Tibial artery (tissue), 4 donors: Measurements from ENCODE around the gene TMEM255B.

Experiments
- DNase-seq, 2 donors: peaks; one replicate each; pipeline ENCODE4 v3.0.0-alpha.2; 2019
- H3K27ac ChIP-seq, 2 donors: fragments of 200-600 bp; sonication (generic) in 1 of 2; 1 replicate in 1 of 2; 2 replicates in 1 of 2; pipeline ENCODE4 v1.5.1; 2018 to 2019; ENCODE audit warnings: mild to moderate bottlenecking in 1 of 2
- H3K27me3 ChIP-seq, 2 donors: fragments of 200-600 bp; sonication (generic) in 1 of 2; one replicate each; pipeline versions ENCODE4 v1.5.1 to v1.6.0; 2016 to 2019
- H3K36me3 ChIP-seq, 3 donors: fragments of 200-600 bp; sonication (generic) in 2 of 3; one replicate each; pipeline ENCODE4 v1.5.1; 2016 to 2019; ENCODE audit warnings: mild to moderate bottlenecking in 2 of 3
- H3K4me1 ChIP-seq, 4 donors: fragments of 200-600 bp; sonication (generic) in 2 of 4; 1 replicate in 3 of 4; 2 replicates in 1 of 4; pipeline ENCODE4 v1.5.1; 2016 to 2019
- H3K4me3 ChIP-seq, 2 donors: fragments of 200-600 bp; sonication (generic) in 1 of 2; 1 replicate in 1 of 2; 2 replicates in 1 of 2; pipeline ENCODE4 v1.5.1; 2018 to 2019; ENCODE audit warnings: mild to moderate bottlenecking in 2 of 2
- H3K9me3 ChIP-seq, 3 donors: fragments of 200-600 bp; sonication (generic) in 1 of 3; one replicate each; pipeline ENCODE4 v1.5.1; 2016 to 2019
- CTCF ChIP-seq, 2 experiments: fragments of 200-600 bp in 1 of 2; fragments of 450-650 bp in 1 of 2; IDR thresholded peaks; one replicate each; pipeline ENCODE4 v1.5.1; 2017 to 2019; ENCODE audit warnings: antibody characterized with exemption in 2 of 2, mild to moderate bottlenecking in 1 of 2, moderate library complexity in 1 of 2
- intact Hi-C: fragments of 100-400 bp; cut with DNase I; formaldehyde crosslinking; loops from one replicate; pipeline ENCODE4 v1.15.0; 2023; ENCODE audit warnings: low total_unique reads

Gene TMEM255B

GRCh38 chr13:113734826-113735125 is 24.2 kb upstream of the TMEM255B start:
- Histone ChIP-seq H3K9me3 (no peaks in the 10 kb centered on the region), H3K4me1 (no peaks in the 10 kb centered on the region), H3K27ac (no peak overlapping the region), H3K27me3 (peaks cover 0 to 44% of the 10 kb centered on the region in 2 donors), H3K4me3 (no peak overlapping the region), H3K36me3 (no peaks in the 10 kb centered on the region)
- intact Hi-C loops = no loop called here
- DNase-seq = no peak
- TF ChIP-seq CTCF (IDR thresholded peaks at IDR 0.05) = no peak

- intact Hi-C loops = no loop called here
- H3K4me3 ChIP-seq = no peak overlapping the region
- peaks cover 0 to 46% of the 10 kb centered on the region in 2 donors for H3K27me3 ChIP-seq
These were observed 23.8 kb upstream of the TMEM255B start for GRCh38 chr13:113735194-113735593.

GRCh38 chr13:113735750-113736149 is 23.3 kb upstream of the TMEM255B start:
- no peak overlapping the region for H3K4me3 ChIP-seq
- peaks cover 0 to 44% of the 10 kb centered on the region in 2 donors for H3K27me3 ChIP-seq
- intact Hi-C loops = no loop called here
- no peak for TF ChIP-seq CTCF (IDR thresholded peaks at IDR 0.05)
- DNase-seq = no peak
- no peaks in the 10 kb centered on the region for H3K9me3 ChIP-seq
- no peaks in the 10 kb centered on the region for H3K4me1 ChIP-seq
- no peaks in the 10 kb centered on the region for H3K36me3 ChIP-seq
- H3K27ac ChIP-seq = no peak overlapping the region

More at GRCh38 chr13:113735194-113735593, 23.8 kb upstream of the TMEM255B start:
- Histone ChIP-seq H3K36me3 (no peaks in the 10 kb centered on the region), H3K9me3 (no peaks in the 10 kb centered on the region), H3K27ac (no peak overlapping the region), H3K4me1 (no peaks in the 10 kb centered on the region)
- no peak for TF ChIP-seq CTCF (IDR thresholded peaks at IDR 0.05)
- no peak for DNase-seq

GRCh38 chr13:113736258-113736731 is 22.7 kb upstream of the TMEM255B start:
- Histone ChIP-seq H3K9me3 (no peaks in the 10 kb centered on the region), H3K36me3 (no peaks in the 10 kb centered on the region), H3K27me3 (peaks cover 0 to 41% of the 10 kb centered on the region in 2 donors), H3K4me3 (no peak overlapping the region), H3K27ac (no peak overlapping the region), H3K4me1 (no peaks in the 10 kb centered on the region)
- intact Hi-C loops = no loop called here
- TF ChIP-seq CTCF (IDR thresholded peaks at IDR 0.05) = no peak
- no peak for DNase-seq

GRCh38 chr13:113737803-113738202 is 21.2 kb upstream of the TMEM255B start:
- peaks cover 0 to 55% of the 10 kb centered on the region in 2 donors for H3K27me3 ChIP-seq
- intact Hi-C loops = no loop called here
- no peak overlapping the region for H3K4me3 ChIP-seq
- no peak for DNase-seq
- no peak for TF ChIP-seq CTCF (IDR thresholded peaks at IDR 0.05)
- H3K36me3 ChIP-seq = no peaks in the 10 kb centered on the region
- no peaks in the 10 kb centered on the region for H3K9me3 ChIP-seq
- peaks cover 0 to 3% (median 0%) of the 10 kb centered on the region in 4 donors for H3K4me1 ChIP-seq
- H3K27ac ChIP-seq = no peak overlapping the region
